Upper lobe of right lung (tissue), 1 donor: ENCODE measurements around the gene TDRD7. TPM values are rescaled to one million over a fixed set of nuclear protein-coding genes. Genes with fewer than 3 reads are reported as not detected.

Experiments
- ATAC-seq: fragments of 200-7000 bp; cut with Tn5 transposase; one replicate; pipeline ENCODE4 v1.9.1; 2020; ENCODE audit warnings: mild to moderate bottlenecking, moderate library complexity
- DNase-seq: peaks from one replicate; pipeline ENCODE4 v3.0.0-alpha.2; 2020
- H3K27ac ChIP-seq: fragments of 200-600 bp; one replicate; pipeline ENCODE4 v1.8.0; 2022
- H3K27me3 ChIP-seq: fragments of 200-600 bp; one replicate; pipeline ENCODE4 v1.8.0; 2022; ENCODE audit warnings: mild to moderate bottlenecking
- H3K36me3 ChIP-seq: fragments of 200-600 bp; one replicate; pipeline ENCODE4 v1.8.0; 2022
- H3K4me1 ChIP-seq: fragments of 200-600 bp; one replicate; pipeline ENCODE4 v1.8.0; 2022
- H3K4me3 ChIP-seq: fragments of 200-600 bp; one replicate; pipeline ENCODE4 v1.8.0; 2022; ENCODE audit warnings: mild to moderate bottlenecking
- H3K9me3 ChIP-seq: fragments of 200-600 bp; one replicate; pipeline ENCODE4 v1.8.0; 2022
- intact Hi-C: fragments of 100-400 bp; cut with DNase I; formaldehyde crosslinking; loops from one replicate; pipeline ENCODE4 v1.11.0; 2022
- total RNA-seq: library from RNA; stranded (reverse); fragmentation: NEBNext Ultra II Directional; extraction: Animal tissue kit (Norgen Biotek cat#: 25700); gene quantifications from one replicate; pipeline ENCODE4 v1.2.1, GENCODE V29; 2021
- TF ChIP-seq, protein P1 (sequence below): fragments of 200-600 bp; IDR thresholded peaks from one replicate; pipeline ENCODE4 v1.8.0; 2022; ENCODE audit warnings: antibody characterized with exemption
- donor health status: DM: no; HTN: yes; CAD: no; lungs with severe emphysema.

The TDRD7 gene
- total RNA-seq, 1 donor from 2014 or later = 18.2 TPM

DNA sequence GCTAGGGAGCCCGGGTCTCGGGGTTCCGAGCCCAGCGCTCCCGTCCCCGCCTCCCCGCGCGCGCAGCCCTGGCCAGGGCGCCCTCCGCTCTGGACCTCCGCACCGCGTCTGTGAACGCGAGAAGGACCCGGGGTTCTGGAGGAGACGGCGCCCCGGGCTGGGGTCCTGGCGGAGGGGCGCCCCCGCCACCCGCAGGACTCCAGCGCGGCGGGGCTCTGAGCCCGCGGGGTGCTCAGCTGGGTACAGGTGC lies 90.0 kb downstream of the TDRD7 start:
- Histone ChIP-seq H3K4me1 (peaks cover 19% of the 10 kb centered on the region), H3K9me3 (no peaks in the 10 kb centered on the region), H3K27me3 (peaks cover 12% of the 10 kb centered on the region), H3K27ac (peak overlapping the region; percentile 63), H3K36me3 (peaks cover under 1% of the 10 kb centered on the region), H3K4me3 (peak overlapping the region; percentile 78)
- TF ChIP-seq, protein P1, sequence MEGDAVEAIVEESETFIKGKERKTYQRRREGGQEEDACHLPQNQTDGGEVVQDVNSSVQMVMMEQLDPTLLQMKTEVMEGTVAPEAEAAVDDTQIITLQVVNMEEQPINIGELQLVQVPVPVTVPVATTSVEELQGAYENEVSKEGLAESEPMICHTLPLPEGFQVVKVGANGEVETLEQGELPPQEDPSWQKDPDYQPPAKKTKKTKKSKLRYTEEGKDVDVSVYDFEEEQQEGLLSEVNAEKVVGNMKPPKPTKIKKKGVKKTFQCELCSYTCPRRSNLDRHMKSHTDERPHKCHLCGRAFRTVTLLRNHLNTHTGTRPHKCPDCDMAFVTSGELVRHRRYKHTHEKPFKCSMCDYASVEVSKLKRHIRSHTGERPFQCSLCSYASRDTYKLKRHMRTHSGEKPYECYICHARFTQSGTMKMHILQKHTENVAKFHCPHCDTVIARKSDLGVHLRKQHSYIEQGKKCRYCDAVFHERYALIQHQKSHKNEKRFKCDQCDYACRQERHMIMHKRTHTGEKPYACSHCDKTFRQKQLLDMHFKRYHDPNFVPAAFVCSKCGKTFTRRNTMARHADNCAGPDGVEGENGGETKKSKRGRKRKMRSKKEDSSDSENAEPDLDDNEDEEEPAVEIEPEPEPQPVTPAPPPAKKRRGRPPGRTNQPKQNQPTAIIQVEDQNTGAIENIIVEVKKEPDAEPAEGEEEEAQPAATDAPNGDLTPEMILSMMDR = no peak
- DNase-seq (no peak), ATAC-seq (no peak)
- intact Hi-C loops = no loop called here

DNA sequence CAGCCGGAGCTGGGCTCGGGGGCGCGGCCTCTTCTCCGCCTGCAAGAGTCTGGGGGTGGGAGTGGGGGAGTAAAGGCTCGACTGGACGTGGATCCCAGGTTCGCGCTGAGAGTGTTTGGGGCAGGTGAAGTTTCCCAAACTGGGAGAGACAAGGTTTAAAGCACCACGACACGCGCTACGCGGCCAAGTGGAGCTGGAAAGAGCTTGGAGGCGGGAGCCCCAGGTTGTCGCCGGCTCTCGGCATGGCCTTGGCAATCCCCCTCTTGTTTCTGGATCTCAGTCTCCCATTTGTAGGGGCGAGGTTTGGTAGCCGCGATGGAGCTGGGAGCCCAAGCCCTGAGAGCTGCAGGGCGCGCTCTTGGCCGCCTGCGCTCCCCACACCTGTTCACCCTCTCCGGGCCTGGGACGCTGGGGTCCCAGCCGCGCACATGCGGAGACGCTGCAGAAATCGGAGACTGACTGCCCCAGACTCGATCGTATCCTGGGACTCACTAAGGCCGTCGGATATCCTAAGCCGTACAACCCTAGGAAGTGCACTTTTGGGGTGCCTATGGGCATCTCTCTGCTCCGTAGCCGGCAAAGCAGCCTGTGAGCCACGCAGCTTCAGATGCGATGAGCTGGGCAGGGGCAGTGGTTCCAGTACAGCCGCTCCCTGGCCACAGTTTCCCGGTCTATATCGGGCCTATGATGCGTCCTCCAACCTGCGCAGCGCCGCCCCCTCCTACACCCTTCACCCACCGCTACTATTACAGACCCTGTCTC lies 90.5 kb downstream of the TDRD7 start:
- no peak for DNase-seq
- Histone ChIP-seq H3K4me3 (peak overlapping the region; percentile 78), H3K4me1 (peaks cover 19% of the 10 kb centered on the region), H3K36me3 (no peaks in the 10 kb centered on the region), H3K27me3 (peaks cover 12% of the 10 kb centered on the region), H3K27ac (peak overlapping the region; percentile 63), H3K9me3 (no peaks in the 10 kb centered on the region)
- ATAC-seq = peak; percentile 31
- intact Hi-C loops = no loop called here
- TF ChIP-seq, protein P1 = no peak

GRCh38 chr9:97502984-97503861 lies 91.3 kb downstream of the TDRD7 start:
- DNase-seq = no peak
- no peak overlapping the region for H3K27ac ChIP-seq

GRCh38 chr9:97503862-97504210 lies 91.9 kb downstream of the TDRD7 start:
- Histone ChIP-seq H3K36me3 (no peaks in the 10 kb centered on the region), H3K4me1 (peaks cover 19% of the 10 kb centered on the region), H3K4me3 (no peak overlapping the region), H3K9me3 (no peaks in the 10 kb centered on the region), H3K27me3 (peaks cover 12% of the 10 kb centered on the region), H3K27ac (no peak overlapping the region)
- TF ChIP-seq, protein P1 = no peak
- no peak for DNase-seq
- intact Hi-C loops = no loop called here
- ATAC-seq = no peak

More at GRCh38 chr9:97502984-97503861, 91.3 kb downstream of the TDRD7 start:
- no peaks in the 10 kb centered on the region for H3K9me3 ChIP-seq
- TF ChIP-seq, protein P1 = no peak
- peaks cover 19% of the 10 kb centered on the region for H3K4me1 ChIP-seq
- intact Hi-C loops = no loop called here
- no peaks in the 10 kb centered on the region for H3K36me3 ChIP-seq
- H3K4me3 ChIP-seq = peak overlapping the region; percentile 78
- ATAC-seq = no peak
- H3K27me3 ChIP-seq = peaks cover 12% of the 10 kb centered on the region

- H3K36me3 ChIP-seq = no peaks in the 10 kb centered on the region
- TF ChIP-seq, protein P1 = no peak
- H3K4me1 ChIP-seq = peaks cover 19% of the 10 kb centered on the region
- intact Hi-C loops = no loop called here
- H3K4me3 ChIP-seq = no peak overlapping the region
- ATAC-seq (no peak), DNase-seq (no peak)
- H3K9me3 ChIP-seq = no peaks in the 10 kb centered on the region
- H3K27ac ChIP-seq = no peak overlapping the region
- peaks cover 12% of the 10 kb centered on the region for H3K27me3 ChIP-seq
Measured at GRCh38 chr9:97504381-97505216, 92.7 kb downstream of the TDRD7 start.
